ENCODE measurements around the gene CIROP. TPM values are rescaled to one million over a fixed set of nuclear protein-coding genes. Genes with fewer than 3 reads are reported as not detected.

Gene CIROP
- total and polyA plus RNA-seq, 2 experiments from 2014 or later: not detected

DNA sequence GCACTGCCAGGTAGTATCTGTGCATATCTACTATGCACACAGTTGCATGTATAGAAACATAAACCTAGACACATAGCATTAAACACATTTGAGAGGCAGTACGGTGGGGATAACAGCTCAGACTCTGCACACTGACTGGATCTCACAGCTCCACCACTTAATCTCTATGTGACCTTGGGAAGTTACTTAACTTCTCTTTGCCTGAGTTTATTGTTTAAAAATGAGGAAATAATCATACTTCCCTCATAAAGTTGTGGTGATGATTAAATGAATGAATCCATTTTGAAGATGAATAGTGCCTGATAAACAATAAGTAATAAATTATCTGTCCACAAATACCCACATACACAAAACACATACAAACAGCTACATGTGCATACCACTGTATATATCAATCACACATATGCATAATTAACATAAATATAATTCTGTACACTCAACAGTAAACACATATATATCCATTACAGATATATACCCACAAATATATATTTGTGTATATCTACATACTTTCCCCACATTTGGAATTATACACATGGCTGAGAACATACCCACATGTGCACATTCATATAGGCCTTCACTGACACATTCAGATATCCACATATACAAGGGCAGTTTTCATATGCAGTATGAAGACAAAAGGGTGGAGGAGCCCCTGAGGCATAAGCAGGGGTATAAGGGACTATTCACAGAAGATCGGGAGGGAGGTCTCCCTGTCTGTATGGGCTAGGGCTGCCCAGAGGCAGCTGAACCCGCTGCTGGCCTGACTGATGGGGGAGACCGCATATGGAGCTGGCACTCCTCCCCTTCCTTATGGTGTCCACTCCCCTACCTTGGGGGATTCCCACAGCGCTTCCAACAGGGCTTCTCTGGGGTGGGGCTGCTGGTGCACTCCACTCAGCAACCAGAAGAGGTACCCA is 53.4 kb downstream of the CIROP start:
- Histone ChIP-seq H3K4me2 (no peak overlapping the region), H3K27ac (no peak overlapping the region), H4K20me1 (ENCODE audit: insufficient read depth, poor library complexity, severe bottlenecking) (no peaks in the 10 kb centered on the region), H3K4me1 (ENCODE audit: insufficient read depth) (peaks cover 8% of the 10 kb centered on the region), H3K79me2 (no peaks in the 10 kb centered on the region), H3K36me3 (replicated peaks; ENCODE audit: insufficient read depth, low read depth) (no peaks in the 10 kb centered on the region), H3K27me3 (no peaks in the 10 kb centered on the region), H3K4me3 (no peak overlapping the region), H3K9me3 (ENCODE audit: low read depth) (no peaks in the 10 kb centered on the region), H3K9me2 (replicated peaks; ENCODE audit: insufficient read depth) (no peaks in the 10 kb centered on the region), H2AFZ (no peak overlapping the region)
- 90% methylated on average over 5 of the region's 5 CpGs for WGBS (ENCODE audit: low lambda C conversion rate, missing lambda C conversion rate)
- DNase-seq (ENCODE audit: low spot score): no peak
- TF ChIP-seq EZH2phosphoT487 (IDR thresholded peaks at IDR 0.05; ENCODE audit: low read depth, severe bottlenecking, unreplicated experiment): no peak
- no peak for TF ChIP-seq EZH2 (IDR thresholded peaks at IDR 0.05; ENCODE audit: borderline replicate concordance)
- TF ChIP-seq, protein P1, sequence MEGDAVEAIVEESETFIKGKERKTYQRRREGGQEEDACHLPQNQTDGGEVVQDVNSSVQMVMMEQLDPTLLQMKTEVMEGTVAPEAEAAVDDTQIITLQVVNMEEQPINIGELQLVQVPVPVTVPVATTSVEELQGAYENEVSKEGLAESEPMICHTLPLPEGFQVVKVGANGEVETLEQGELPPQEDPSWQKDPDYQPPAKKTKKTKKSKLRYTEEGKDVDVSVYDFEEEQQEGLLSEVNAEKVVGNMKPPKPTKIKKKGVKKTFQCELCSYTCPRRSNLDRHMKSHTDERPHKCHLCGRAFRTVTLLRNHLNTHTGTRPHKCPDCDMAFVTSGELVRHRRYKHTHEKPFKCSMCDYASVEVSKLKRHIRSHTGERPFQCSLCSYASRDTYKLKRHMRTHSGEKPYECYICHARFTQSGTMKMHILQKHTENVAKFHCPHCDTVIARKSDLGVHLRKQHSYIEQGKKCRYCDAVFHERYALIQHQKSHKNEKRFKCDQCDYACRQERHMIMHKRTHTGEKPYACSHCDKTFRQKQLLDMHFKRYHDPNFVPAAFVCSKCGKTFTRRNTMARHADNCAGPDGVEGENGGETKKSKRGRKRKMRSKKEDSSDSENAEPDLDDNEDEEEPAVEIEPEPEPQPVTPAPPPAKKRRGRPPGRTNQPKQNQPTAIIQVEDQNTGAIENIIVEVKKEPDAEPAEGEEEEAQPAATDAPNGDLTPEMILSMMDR (IDR thresholded peaks at IDR 0.05; ENCODE audit: poor library complexity): no peak

Other genes starting within 250 kb of the CIROP start
- 34.4 and 56.2 TPM in 2 replicates for gene LRP10, start 233.2 kb downstream of the CIROP start, total RNA-seq
- 92.7 and 117 TPM in 2 replicates for gene LRP10, start 233.2 kb downstream of the CIROP start, polyA plus RNA-seq
- gene REM2, start 221.8 kb downstream of the CIROP start, total RNA-seq: 1.5 and 1.9 TPM in 2 replicates
- 5.5 and 6.3 TPM in 2 replicates for gene REM2, start 221.8 kb downstream of the CIROP start, polyA plus RNA-seq
- 236 and 749 TPM in 2 replicates for gene RBM23, start 185.8 kb downstream of the CIROP start, total RNA-seq
- gene RBM23, start 185.8 kb downstream of the CIROP start, polyA plus RNA-seq: 72.9 and 74.1 TPM in 2 replicates
- gene PRMT5, start 175.6 kb downstream of the CIROP start, total RNA-seq: 38.9 and 52.2 TPM in 2 replicates
- 54.1 and 72.3 TPM in 2 replicates for gene PRMT5, start 175.6 kb downstream of the CIROP start, polyA plus RNA-seq
- gene HAUS4, start 147.9 kb downstream of the CIROP start, total RNA-seq: 34.8 and 46.4 TPM in 2 replicates
- 16.2 and 21.8 TPM in 2 replicates for gene HAUS4, start 147.9 kb downstream of the CIROP start, polyA plus RNA-seq
- 75.1 and 80.8 TPM in 2 replicates for gene AJUBA, start 122.4 kb downstream of the CIROP start, total RNA-seq
- gene AJUBA, start 122.4 kb downstream of the CIROP start, polyA plus RNA-seq: 36.2 and 43.2 TPM in 2 replicates
- 7.8 and 8.8 TPM in 2 replicates for gene C14orf93, start 94.8 kb downstream of the CIROP start, total RNA-seq
- gene C14orf93, start 94.8 kb downstream of the CIROP start, polyA plus RNA-seq: 5.7 and 6.5 TPM in 2 replicates
- 171 and 190 TPM in 2 replicates for gene PSMB5, start 70.1 kb downstream of the CIROP start, total RNA-seq
- 299 and 319 TPM in 2 replicates for gene PSMB5, start 70.1 kb downstream of the CIROP start, polyA plus RNA-seq
- gene PSMB11, start 62.8 kb downstream of the CIROP start, total RNA-seq: not detected in 2 replicates
- gene PSMB11, start 62.8 kb downstream of the CIROP start, polyA plus RNA-seq: not detected in 2 replicates
- gene CDH24, start 47.5 kb downstream of the CIROP start, total RNA-seq: 6.7 and 6.9 TPM in 2 replicates
- gene CDH24, start 47.5 kb downstream of the CIROP start, polyA plus RNA-seq: 18.0 and 19.8 TPM in 2 replicates
- gene ACIN1, start 9.9 kb downstream of the CIROP start, total RNA-seq: 97.5 and 108 TPM in 2 replicates
- 44.3 and 49.2 TPM in 2 replicates for gene ACIN1, start 9.9 kb downstream of the CIROP start, polyA plus RNA-seq
- gene C14orf119, start 9.5 kb downstream of the CIROP start, total RNA-seq: 47.7 and 64.9 TPM in 2 replicates
- gene C14orf119, start 9.5 kb downstream of the CIROP start, polyA plus RNA-seq: 118 and 146 TPM in 2 replicates
- not detected in 2 replicates for gene CEBPE, start 14.3 kb upstream of the CIROP start, total RNA-seq
- gene CEBPE, start 14.3 kb upstream of the CIROP start, polyA plus RNA-seq: not detected in 2 replicates
- 39.5 and 54.6 TPM in 2 replicates for gene SLC7A8, start 78.7 kb upstream of the CIROP start, total RNA-seq
- gene SLC7A8, start 78.7 kb upstream of the CIROP start, polyA plus RNA-seq: 85.0 and 123 TPM in 2 replicates
- gene RNF212B, start 132.9 kb upstream of the CIROP start, total RNA-seq: 0.17 and 1.2 TPM in 2 replicates
- gene RNF212B, start 132.9 kb upstream of the CIROP start, polyA plus RNA-seq: 1.2 TPM in 1 of 2 replicates, not detected in the other
- 8.2 and 9.4 TPM in 2 replicates for gene HOMEZ, start 181.1 kb upstream of the CIROP start, total RNA-seq
- gene HOMEZ, start 181.1 kb upstream of the CIROP start, polyA plus RNA-seq: 6.3 and 11.2 TPM in 2 replicates
- gene PPP1R3E, start 197.9 kb upstream of the CIROP start, total RNA-seq: 3.9 and 6.1 TPM in 2 replicates
- 4.6 and 4.8 TPM in 2 replicates for gene PPP1R3E, start 197.9 kb upstream of the CIROP start, polyA plus RNA-seq
- 20.8 and 26.4 TPM in 2 replicates for gene BCL2L2, start 201.8 kb upstream of the CIROP start, total RNA-seq
- 4.3 and 6.5 TPM in 2 replicates for gene BCL2L2, start 201.8 kb upstream of the CIROP start, polyA plus RNA-seq
- 94.1 and 116 TPM in 2 replicates for gene PABPN1, start 216.5 kb upstream of the CIROP start, total RNA-seq
- 213 and 245 TPM in 2 replicates for gene PABPN1, start 216.5 kb upstream of the CIROP start, polyA plus RNA-seq
- 31.9 and 44.4 TPM in 2 replicates for gene SLC22A17, start 247.9 kb upstream of the CIROP start, total RNA-seq
- gene SLC22A17, start 247.9 kb upstream of the CIROP start, polyA plus RNA-seq: 62.9 and 79.2 TPM in 2 replicates